ENCODE measurements around the gene DENND1A.

- no peak for TF ChIP-seq POLR2AphosphoS5 (IDR thresholded peaks at IDR 0.05)
- no peak for TF ChIP-seq POLR2A (IDR thresholded peaks at IDR 0.05)
- TF ChIP-seq, protein P1, sequence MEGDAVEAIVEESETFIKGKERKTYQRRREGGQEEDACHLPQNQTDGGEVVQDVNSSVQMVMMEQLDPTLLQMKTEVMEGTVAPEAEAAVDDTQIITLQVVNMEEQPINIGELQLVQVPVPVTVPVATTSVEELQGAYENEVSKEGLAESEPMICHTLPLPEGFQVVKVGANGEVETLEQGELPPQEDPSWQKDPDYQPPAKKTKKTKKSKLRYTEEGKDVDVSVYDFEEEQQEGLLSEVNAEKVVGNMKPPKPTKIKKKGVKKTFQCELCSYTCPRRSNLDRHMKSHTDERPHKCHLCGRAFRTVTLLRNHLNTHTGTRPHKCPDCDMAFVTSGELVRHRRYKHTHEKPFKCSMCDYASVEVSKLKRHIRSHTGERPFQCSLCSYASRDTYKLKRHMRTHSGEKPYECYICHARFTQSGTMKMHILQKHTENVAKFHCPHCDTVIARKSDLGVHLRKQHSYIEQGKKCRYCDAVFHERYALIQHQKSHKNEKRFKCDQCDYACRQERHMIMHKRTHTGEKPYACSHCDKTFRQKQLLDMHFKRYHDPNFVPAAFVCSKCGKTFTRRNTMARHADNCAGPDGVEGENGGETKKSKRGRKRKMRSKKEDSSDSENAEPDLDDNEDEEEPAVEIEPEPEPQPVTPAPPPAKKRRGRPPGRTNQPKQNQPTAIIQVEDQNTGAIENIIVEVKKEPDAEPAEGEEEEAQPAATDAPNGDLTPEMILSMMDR (IDR thresholded peaks at IDR 0.05), result no peak
Measured at GRCh38 chr9:123682746-123683145, 247.2 kb downstream of the DENND1A start.
